Skeletal muscle satellite cell (primary cell): ENCODE results near the gene CADPS.

Experiments
- H3K27me3 ChIP-seq: 2 replicates; pipeline ENCODE4 v1.7.0; 2013; ENCODE audit warnings: low read length; ENCODE audit not compliant: control insufficient read depth, insufficient read depth
- H3K36me3 ChIP-seq: 2 replicates; pipeline ENCODE4 v1.7.0; 2013; ENCODE audit warnings: mild to moderate bottlenecking, control low read depth, low read length; ENCODE audit not compliant: insufficient read depth
- H3K4me1 ChIP-seq: 2 replicates; pipeline ENCODE4 v1.7.0; 2013; ENCODE audit warnings: low read length; ENCODE audit not compliant: control insufficient read depth, insufficient read depth
- H3K4me2 ChIP-seq: 2 replicates; pipeline ENCODE4 v1.7.0; 2013; ENCODE audit warnings: mild to moderate bottlenecking, low read length
- H3K4me3 ChIP-seq: 2 replicates; pipeline ENCODE4 v1.7.0; 2013; ENCODE audit warnings: low read length
- H3K9ac ChIP-seq: 2 replicates; pipeline ENCODE4 v1.7.0; 2013; ENCODE audit warnings: mild to moderate bottlenecking, low read depth, low read length, moderate library complexity
- H3K9me3 ChIP-seq: replicated peaks from 2 replicates; pipeline ENCODE4 v1.7.0; 2013; ENCODE audit warnings: mild to moderate bottlenecking, control low read depth, low read length

CADPS gene

GRCh38 chr3:62562596-62562995 lies 312.6 kb downstream of the CADPS start:
- Histone ChIP-seq H3K27me3 (no peaks in the 10 kb centered on the region), H3K9me3 (no peaks in the 10 kb centered on the region), H3K4me2 (peak overlapping the region; percentile 3), H3K4me1 (peaks cover 37% of the 10 kb centered on the region), H3K36me3 (no peaks in the 10 kb centered on the region), H3K9ac (peak overlapping the region; percentile 29), H3K4me3 (no peak overlapping the region)

DNA sequence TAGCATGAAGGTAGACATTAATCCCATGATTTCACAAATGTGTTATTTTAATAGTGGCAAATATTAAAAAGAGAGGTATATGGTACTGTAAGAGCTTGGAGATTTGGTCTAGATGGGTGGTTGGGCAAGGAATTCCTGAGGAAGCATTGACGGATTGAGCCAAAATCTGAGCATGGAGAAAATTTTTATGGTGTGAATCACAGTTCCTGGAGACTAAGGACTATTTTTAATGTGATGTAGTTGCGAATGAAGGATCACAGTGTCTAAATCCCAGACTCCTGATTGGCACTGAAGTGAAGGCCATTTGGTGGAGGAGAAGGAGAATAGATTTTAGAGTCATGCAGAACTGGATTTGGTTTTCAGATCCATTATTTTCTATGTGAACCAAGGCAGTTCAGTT lies 313.2 kb downstream of the CADPS start:
- H3K4me3 ChIP-seq: no peak overlapping the region
- H3K9me3 ChIP-seq: no peaks in the 10 kb centered on the region
- peak overlapping the region; percentile 29 for H3K9ac ChIP-seq
- peaks cover 33% of the 10 kb centered on the region for H3K4me1 ChIP-seq
- no peaks in the 10 kb centered on the region for H3K36me3 ChIP-seq
- H3K4me2 ChIP-seq: peak overlapping the region; percentile 3
- H3K27me3 ChIP-seq: no peaks in the 10 kb centered on the region

- Histone ChIP-seq H3K36me3 (no peaks in the 10 kb centered on the region), H3K9me3 (no peaks in the 10 kb centered on the region), H3K4me2 (no peak overlapping the region), H3K4me1 (peaks cover 28% of the 10 kb centered on the region), H3K4me3 (no peak overlapping the region), H3K27me3 (no peaks in the 10 kb centered on the region), H3K9ac (no peak overlapping the region)
Measured at GRCh38 chr3:62559831-62560445, 315.3 kb downstream of the CADPS start.

DNA sequence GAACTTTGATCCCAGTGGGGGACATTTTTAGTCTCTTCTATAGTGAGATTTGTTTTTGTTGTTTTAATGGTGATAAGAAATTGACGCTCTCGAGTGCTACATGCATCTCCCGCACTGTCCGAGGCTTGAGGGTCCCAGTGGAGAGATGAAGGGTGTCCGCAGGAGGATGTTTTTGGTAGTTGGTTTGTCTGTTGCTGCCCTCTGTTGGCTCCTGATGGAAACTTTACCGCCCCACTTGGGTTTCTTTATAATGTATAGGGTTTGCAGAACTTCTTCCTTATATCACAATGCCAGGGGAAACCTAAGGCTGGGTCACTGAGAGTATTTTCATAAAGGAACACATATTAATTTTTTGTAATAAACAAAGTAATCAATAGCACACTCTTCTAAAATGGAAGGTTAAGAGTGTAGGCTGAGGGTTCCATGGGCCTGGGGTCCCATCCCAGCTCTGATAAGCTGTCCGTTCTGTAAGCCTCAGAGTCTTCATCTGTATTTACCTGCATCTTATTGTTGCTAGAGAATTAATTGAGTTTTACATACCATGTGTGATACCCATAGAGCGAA lies 316.6 kb downstream of the CADPS start:
- Histone ChIP-seq H3K36me3 (no peaks in the 10 kb centered on the region), H3K27me3 (no peaks in the 10 kb centered on the region), H3K4me1 (peaks cover 28% of the 10 kb centered on the region), H3K9me3 (no peaks in the 10 kb centered on the region), H3K4me2 (no peak overlapping the region), H3K4me3 (no peak overlapping the region), H3K9ac (no peak overlapping the region)

DNA sequence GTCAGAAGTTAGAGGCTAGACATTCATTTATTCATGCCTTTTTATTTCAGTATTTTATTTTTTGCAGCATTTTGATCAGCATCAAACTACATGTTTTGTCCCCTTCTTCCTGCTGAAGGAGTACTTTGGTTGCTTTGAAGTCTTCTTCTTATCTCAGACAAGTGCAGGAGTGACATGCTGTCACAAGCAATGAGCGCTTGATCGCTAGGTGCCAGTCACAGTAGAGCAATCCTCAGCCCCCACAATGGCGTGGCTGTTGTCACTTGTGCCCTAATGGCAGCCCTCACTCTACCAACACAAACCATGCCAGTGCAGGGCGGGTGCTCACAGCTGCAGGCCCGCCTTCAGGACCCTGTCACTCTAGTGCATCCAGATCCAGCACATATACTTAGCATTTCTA lies 317.2 kb downstream of the CADPS start:
- peaks cover 25% of the 10 kb centered on the region for H3K4me1 ChIP-seq
- no peaks in the 10 kb centered on the region for H3K27me3 ChIP-seq
- H3K9ac ChIP-seq: no peak overlapping the region
- H3K9me3 ChIP-seq: no peaks in the 10 kb centered on the region
- H3K4me3 ChIP-seq: no peak overlapping the region
- H3K4me2 ChIP-seq: no peak overlapping the region
- H3K36me3 ChIP-seq: no peaks in the 10 kb centered on the region

- H3K9me3 ChIP-seq: no peaks in the 10 kb centered on the region
- no peak overlapping the region for H3K9ac ChIP-seq
- no peak overlapping the region for H3K4me2 ChIP-seq
- H3K36me3 ChIP-seq: no peaks in the 10 kb centered on the region
- peaks cover 20% of the 10 kb centered on the region for H3K4me1 ChIP-seq
- no peaks in the 10 kb centered on the region for H3K27me3 ChIP-seq
- H3K4me3 ChIP-seq: no peak overlapping the region
Measured at GRCh38 chr3:62557450-62557849, 317.8 kb downstream of the CADPS start.

GRCh38 chr3:62556121-62556815 lies 318.9 kb downstream of the CADPS start:
- Histone ChIP-seq H3K9me3 (no peaks in the 10 kb centered on the region), H3K9ac (no peak overlapping the region), H3K4me1 (peaks cover 8% of the 10 kb centered on the region)

DNA sequence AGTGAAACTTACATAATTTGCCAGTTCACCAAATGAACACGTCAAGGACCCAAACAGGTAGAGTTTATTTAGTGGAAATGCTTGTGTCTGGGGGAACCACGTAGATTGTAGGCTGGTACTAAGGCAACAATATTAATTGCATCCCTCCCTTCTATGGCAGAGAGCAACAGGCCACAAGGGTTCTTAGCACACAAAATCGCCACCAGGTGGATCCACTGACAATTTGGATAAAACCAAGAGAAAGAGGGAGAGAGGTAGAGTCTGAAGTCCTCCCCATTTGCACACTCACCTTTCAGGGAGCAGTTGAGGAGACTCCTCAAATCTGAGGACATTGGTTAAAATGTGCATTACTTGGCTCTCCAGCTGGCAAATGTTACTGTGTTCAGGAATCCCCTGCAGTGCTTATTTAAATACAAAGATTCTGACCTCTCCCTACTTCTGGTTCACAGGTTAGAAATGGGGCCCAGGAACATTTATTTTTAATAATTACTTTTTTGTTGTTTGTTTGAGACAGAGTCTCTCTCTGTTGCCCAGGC lies 320.9 kb downstream of the CADPS start:
- no peak overlapping the region for H3K9ac ChIP-seq
- no peaks in the 10 kb centered on the region for H3K4me1 ChIP-seq
- H3K27me3 ChIP-seq: no peaks in the 10 kb centered on the region
- H3K9me3 ChIP-seq: no peaks in the 10 kb centered on the region
- H3K4me3 ChIP-seq: no peak overlapping the region
- H3K36me3 ChIP-seq: no peaks in the 10 kb centered on the region
- H3K4me2 ChIP-seq: no peak overlapping the region

More at GRCh38 chr3:62556121-62556815, 318.9 kb downstream of the CADPS start:
- no peak overlapping the region for H3K4me3 ChIP-seq
- H3K4me2 ChIP-seq: no peak overlapping the region
- H3K36me3 ChIP-seq: no peaks in the 10 kb centered on the region
- H3K27me3 ChIP-seq: no peaks in the 10 kb centered on the region

DNA sequence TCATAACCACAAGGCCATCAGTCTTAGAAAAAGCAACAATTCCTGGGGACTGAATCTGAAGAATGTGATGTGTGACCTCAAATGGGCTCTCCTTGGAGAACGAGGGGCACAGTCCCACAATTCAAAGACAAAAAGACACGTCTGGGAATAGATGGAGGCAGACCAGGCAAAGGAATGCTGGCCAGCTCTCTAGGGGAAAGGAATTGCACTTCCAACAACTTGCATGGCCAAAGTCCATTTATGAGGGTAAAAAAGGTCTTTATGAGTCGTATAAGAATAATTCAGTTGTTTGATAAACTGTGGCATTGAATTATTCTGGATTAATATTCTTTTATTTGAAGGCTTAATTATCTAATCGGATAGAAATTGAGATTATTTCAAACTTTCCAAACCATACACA lies 321.4 kb downstream of the CADPS start:
- Histone ChIP-seq H3K27me3 (no peaks in the 10 kb centered on the region), H3K36me3 (no peaks in the 10 kb centered on the region), H3K4me2 (no peak overlapping the region), H3K9me3 (no peaks in the 10 kb centered on the region), H3K9ac (no peak overlapping the region), H3K4me1 (no peaks in the 10 kb centered on the region), H3K4me3 (no peak overlapping the region)

- H3K36me3 ChIP-seq: no peaks in the 10 kb centered on the region
- no peaks in the 10 kb centered on the region for H3K4me1 ChIP-seq
- no peak overlapping the region for H3K9ac ChIP-seq
- H3K4me3 ChIP-seq: no peak overlapping the region
- H3K4me2 ChIP-seq: no peak overlapping the region
- H3K27me3 ChIP-seq: no peaks in the 10 kb centered on the region
- H3K9me3 ChIP-seq: no peaks in the 10 kb centered on the region
Measured at GRCh38 chr3:62551556-62551955, 323.7 kb downstream of the CADPS start.

- no peaks in the 10 kb centered on the region for H3K4me1 ChIP-seq
- no peak overlapping the region for H3K4me3 ChIP-seq
- H3K4me2 ChIP-seq: no peak overlapping the region
- no peak overlapping the region for H3K9ac ChIP-seq
- H3K36me3 ChIP-seq: no peaks in the 10 kb centered on the region
- no peaks in the 10 kb centered on the region for H3K27me3 ChIP-seq
- H3K9me3 ChIP-seq: no peaks in the 10 kb centered on the region
Measured at GRCh38 chr3:62550439-62550838, 324.8 kb downstream of the CADPS start.
